Stimulated activated naive CD4-positive, alpha-beta T cell treated with Interleukin-2 at 50 U/mL for 16 hours (primary cell): ENCODE data around the gene CRKL.

Source experiments
- DNase-seq: peaks from one replicate; lab custom pipeline; 2025; lab: John Stamatoyannopoulos, UW

CRKL gene

GRCh38 chr22:20997536-20998257 is 80.5 kb downstream of the CRKL start:
- DNase-seq: no peak

GRCh38 chr22:20998411-20999336 is 81.5 kb downstream of the CRKL start:
- no peak for DNase-seq

- no peak for DNase-seq
Measured at GRCh38 chr22:20999350-21000206, 82.4 kb downstream of the CRKL start.

- no peak for DNase-seq
Measured at GRCh38 chr22:21000207-21000986, 83.2 kb downstream of the CRKL start.

GRCh38 chr22:21000987-21001600 is 83.9 kb downstream of the CRKL start:
- no peak for DNase-seq

GRCh38 chr22:21001601-21002325 is 84.6 kb downstream of the CRKL start, which contains the start of gene THAP7:
TSS of gene THAP7 (minus strand) at chr22:21002118. CDS start at chr22:21001911, 207 bp downstream.
- peak; percentile 96 for DNase-seq
